Measurements from ENCODE around the gene SLC43A1.

The SLC43A1 gene

GRCh38 chr11:57487920-57488659, 27.4 kb downstream of the SLC43A1 start:
- Histone ChIP-seq H3K27me3 (ENCODE audit: control insufficient read depth in 2 of 2, insufficient read depth in 2 of 2, low read length in 2 of 2) (peaks cover 4 to 6% of the 10 kb centered on the region in 2 donors), H3K9ac (ENCODE audit: low read depth in 1 of 2, low read length in 2 of 2) (no peak overlapping the region), H3K4me1 (ENCODE audit: control insufficient read depth in 2 of 2, insufficient read depth in 2 of 2, low read length in 2 of 2) (peaks cover 0 to 3% of the 10 kb centered on the region in 2 donors), H3K27ac (ENCODE audit: low read depth in 2 of 2, low read length in 2 of 2) (no peak overlapping the region), H3K4me3 (ENCODE audit: low read length in 2 of 2) (no peak overlapping the region), H3K36me3 (ENCODE audit: control insufficient read depth in 2 of 2, insufficient read depth in 2 of 2, low read length in 2 of 2) (peaks cover 17 to 18% of the 10 kb centered on the region in 2 donors), H3K9me3 (ENCODE audit: control insufficient read depth in 2 of 2, low read length in 2 of 2) (no peaks in the 10 kb centered on the region)

- H3K36me3 ChIP-seq (ENCODE audit: control insufficient read depth in 2 of 2, insufficient read depth in 2 of 2, low read length in 2 of 2) = peaks cover 17 to 18% of the 10 kb centered on the region in 2 donors
- no peak overlapping the region for H3K9ac ChIP-seq (ENCODE audit: low read depth in 1 of 2, low read length in 2 of 2)
- H3K27ac ChIP-seq (ENCODE audit: low read depth in 2 of 2, low read length in 2 of 2) = no peak overlapping the region
These were observed 28.3 kb downstream of the SLC43A1 start for GRCh38 chr11:57487021-57487778.

DNA sequence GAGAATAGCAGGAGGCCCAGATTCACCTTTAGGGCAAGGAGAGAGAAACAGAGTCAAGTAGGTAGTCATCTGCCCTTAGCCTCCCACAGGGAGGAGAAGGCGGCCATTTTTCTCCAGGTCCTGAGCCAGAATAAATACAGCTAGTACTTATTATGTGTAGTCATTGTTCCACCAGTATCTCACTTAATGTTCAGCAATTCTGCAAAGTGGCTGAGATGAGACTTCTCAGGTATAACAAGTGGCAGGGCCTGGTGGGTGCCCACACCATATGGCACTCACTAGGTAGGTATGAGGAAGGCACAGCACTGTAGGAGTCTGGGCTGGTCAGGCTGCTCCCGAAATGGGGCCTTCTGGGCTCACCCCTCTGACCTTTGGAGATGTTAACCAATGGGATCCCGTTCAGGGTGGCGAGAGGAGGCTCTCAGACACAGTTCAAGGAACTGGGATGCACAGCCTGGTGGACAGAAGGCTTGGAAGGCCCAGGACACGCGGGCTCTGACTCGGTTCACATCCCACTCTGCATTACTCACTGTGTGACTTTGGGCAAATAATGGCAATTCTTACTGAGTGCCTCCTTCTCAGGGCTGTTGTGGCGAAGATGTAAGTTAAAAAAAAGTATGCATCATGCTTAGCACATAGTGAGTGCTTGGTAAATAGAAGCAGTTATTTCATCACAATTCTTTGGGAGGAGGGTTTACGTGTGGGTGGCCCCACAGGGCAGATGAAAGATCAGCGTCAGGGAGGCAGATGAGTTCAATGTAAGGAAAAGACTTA, 30.1 kb downstream of the SLC43A1 start:
- peaks cover 4 to 7% of the 10 kb centered on the region in 2 donors for H3K27me3 ChIP-seq (ENCODE audit: control insufficient read depth in 2 of 2, insufficient read depth in 2 of 2, low read length in 2 of 2)
- H3K36me3 ChIP-seq (ENCODE audit: control insufficient read depth in 2 of 2, insufficient read depth in 2 of 2, low read length in 2 of 2) = peaks cover 11 to 17% of the 10 kb centered on the region in 2 donors
- H3K9me3 ChIP-seq (ENCODE audit: control insufficient read depth in 2 of 2, low read length in 2 of 2) = no peaks in the 10 kb centered on the region
- no peak overlapping the region for H3K9ac ChIP-seq (ENCODE audit: low read depth in 1 of 2, low read length in 2 of 2)
- no peak overlapping the region for H3K4me3 ChIP-seq (ENCODE audit: low read length in 2 of 2)
- peaks cover 0 to 3% of the 10 kb centered on the region in 2 donors for H3K4me1 ChIP-seq (ENCODE audit: control insufficient read depth in 2 of 2, insufficient read depth in 2 of 2, low read length in 2 of 2)
- no peak overlapping the region for H3K27ac ChIP-seq (ENCODE audit: low read depth in 2 of 2, low read length in 2 of 2)

More at GRCh38 chr11:57487021-57487778, 28.3 kb downstream of the SLC43A1 start:
- Histone ChIP-seq H3K9me3 (ENCODE audit: control insufficient read depth in 2 of 2, low read length in 2 of 2) (no peaks in the 10 kb centered on the region), H3K4me1 (ENCODE audit: control insufficient read depth in 2 of 2, insufficient read depth in 2 of 2, low read length in 2 of 2) (peaks cover 0 to 3% of the 10 kb centered on the region in 2 donors), H3K4me3 (ENCODE audit: low read length in 2 of 2) (no peak overlapping the region), H3K27me3 (ENCODE audit: control insufficient read depth in 2 of 2, insufficient read depth in 2 of 2, low read length in 2 of 2) (peaks cover 4 to 7% of the 10 kb centered on the region in 2 donors)

DNA sequence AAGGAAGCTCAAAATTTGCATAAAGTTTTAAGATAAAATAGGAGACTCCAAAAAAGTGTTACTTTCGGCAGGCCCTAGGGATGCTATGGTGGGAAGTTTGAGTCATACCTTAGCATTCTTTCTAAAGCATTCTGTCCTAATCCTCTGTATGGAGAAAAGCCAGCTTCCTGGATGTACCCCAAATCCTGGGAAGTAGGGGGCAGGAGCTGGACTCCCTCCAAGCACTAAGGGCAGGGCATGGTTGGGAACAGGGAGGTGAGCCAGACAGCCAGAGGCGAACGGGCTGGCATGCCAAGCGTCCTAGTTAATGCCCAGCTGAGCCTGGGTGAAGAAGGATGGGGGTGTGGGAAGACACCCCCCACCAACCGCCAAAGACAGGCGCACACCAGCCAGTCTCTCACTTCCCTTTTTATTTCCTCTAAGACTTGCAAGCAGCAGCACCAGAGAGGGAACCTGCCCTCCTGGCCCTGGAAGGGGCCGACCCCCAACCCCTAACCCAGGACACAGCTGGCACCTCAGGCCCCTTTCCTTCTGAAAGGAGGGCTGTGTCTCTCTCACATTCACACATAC, 31.3 kb downstream of the SLC43A1 start:
- H3K36me3 ChIP-seq (ENCODE audit: control insufficient read depth in 2 of 2, insufficient read depth in 2 of 2, low read length in 2 of 2) = peaks cover 11 to 17% of the 10 kb centered on the region in 2 donors
- no peak overlapping the region for H3K9ac ChIP-seq (ENCODE audit: low read depth in 1 of 2, low read length in 2 of 2)
- no peak overlapping the region for H3K4me3 ChIP-seq (ENCODE audit: low read length in 2 of 2)
- H3K4me1 ChIP-seq (ENCODE audit: control insufficient read depth in 2 of 2, insufficient read depth in 2 of 2, low read length in 2 of 2) = peaks cover 0 to 3% of the 10 kb centered on the region in 2 donors
- no peaks in the 10 kb centered on the region for H3K9me3 ChIP-seq (ENCODE audit: control insufficient read depth in 2 of 2, low read length in 2 of 2)
- peaks cover 4 to 7% of the 10 kb centered on the region in 2 donors for H3K27me3 ChIP-seq (ENCODE audit: control insufficient read depth in 2 of 2, insufficient read depth in 2 of 2, low read length in 2 of 2)
- H3K27ac ChIP-seq (ENCODE audit: low read depth in 2 of 2, low read length in 2 of 2) = no peak overlapping the region

DNA sequence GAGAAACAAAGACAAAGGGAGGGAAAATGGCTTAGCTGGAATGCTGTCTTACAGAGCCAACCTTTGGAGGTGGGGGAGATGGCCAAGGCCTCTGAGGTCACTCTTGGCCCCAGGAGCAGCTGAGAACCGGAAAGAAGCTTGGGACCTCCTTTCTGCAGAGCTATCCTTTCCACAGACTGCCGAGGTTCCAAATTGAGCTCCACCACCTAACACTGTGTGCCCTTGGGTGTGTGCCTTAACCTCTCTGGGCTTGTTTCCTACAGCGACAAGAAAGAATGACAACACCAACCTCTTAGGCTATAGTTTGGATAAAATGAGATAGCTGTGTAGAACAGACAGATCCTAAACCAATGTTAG, 32.0 kb downstream of the SLC43A1 start:
- H3K27me3 ChIP-seq (ENCODE audit: control insufficient read depth in 2 of 2, insufficient read depth in 2 of 2, low read length in 2 of 2) = peaks cover 4 to 7% of the 10 kb centered on the region in 2 donors
- peaks cover 11 to 15% of the 10 kb centered on the region in 2 donors for H3K36me3 ChIP-seq (ENCODE audit: control insufficient read depth in 2 of 2, insufficient read depth in 2 of 2, low read length in 2 of 2)
- H3K4me1 ChIP-seq (ENCODE audit: control insufficient read depth in 2 of 2, insufficient read depth in 2 of 2, low read length in 2 of 2) = peaks cover 0 to 3% of the 10 kb centered on the region in 2 donors
- no peak overlapping the region for H3K27ac ChIP-seq (ENCODE audit: low read depth in 2 of 2, low read length in 2 of 2)
- no peak overlapping the region for H3K9ac ChIP-seq (ENCODE audit: low read depth in 1 of 2, low read length in 2 of 2)
- no peaks in the 10 kb centered on the region for H3K9me3 ChIP-seq (ENCODE audit: control insufficient read depth in 2 of 2, low read length in 2 of 2)
- no peak overlapping the region for H3K4me3 ChIP-seq (ENCODE audit: low read length in 2 of 2)

DNA sequence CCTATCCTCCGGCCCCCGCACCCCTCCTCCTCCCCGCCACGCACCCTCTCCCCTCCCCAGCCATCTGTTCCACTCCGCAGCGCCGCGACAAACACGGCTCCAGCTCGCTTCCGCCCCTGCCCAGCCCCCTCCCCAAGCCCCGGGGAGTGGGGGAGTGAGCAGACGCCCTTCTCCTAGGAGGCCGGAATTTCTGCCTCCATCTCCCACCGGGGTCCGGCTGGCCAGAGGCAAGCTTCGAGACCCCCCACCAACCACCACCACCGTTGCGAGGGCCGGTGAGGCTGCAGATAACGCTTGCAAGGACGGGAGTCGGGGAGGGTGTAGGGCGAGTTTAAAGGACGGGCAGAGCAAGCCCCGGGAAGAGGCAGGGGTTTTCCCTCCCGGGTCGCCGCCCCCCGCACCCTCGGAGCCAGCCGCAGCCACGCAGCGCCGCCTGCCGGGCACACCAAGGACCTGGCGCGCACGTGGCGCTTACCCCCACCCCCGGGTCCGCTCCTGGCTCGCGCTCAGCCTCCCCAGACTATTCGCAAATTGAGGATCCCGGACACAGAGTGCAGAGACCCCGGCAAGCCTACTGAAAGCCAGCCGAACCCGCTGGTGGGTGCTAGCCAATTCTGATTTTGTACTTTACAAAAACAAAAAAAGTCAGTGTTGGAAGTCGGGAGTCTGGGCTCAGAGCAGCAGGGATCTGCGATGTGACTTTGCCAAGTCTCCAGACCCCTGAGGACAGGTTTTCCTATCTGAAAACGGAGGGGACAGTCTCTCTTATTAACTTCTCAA, 32.5 kb downstream of the SLC43A1 start:
- H3K27me3 ChIP-seq (ENCODE audit: control insufficient read depth in 2 of 2, insufficient read depth in 2 of 2, low read length in 2 of 2) = peaks cover 4 to 7% of the 10 kb centered on the region in 2 donors
- no peak overlapping the region for H3K27ac ChIP-seq (ENCODE audit: low read depth in 2 of 2, low read length in 2 of 2)
- H3K9me3 ChIP-seq (ENCODE audit: control insufficient read depth in 2 of 2, low read length in 2 of 2) = no peaks in the 10 kb centered on the region
- H3K4me1 ChIP-seq (ENCODE audit: control insufficient read depth in 2 of 2, insufficient read depth in 2 of 2, low read length in 2 of 2) = peaks cover 0 to 3% of the 10 kb centered on the region in 2 donors
- peaks cover 8 to 15% of the 10 kb centered on the region in 2 donors for H3K36me3 ChIP-seq (ENCODE audit: control insufficient read depth in 2 of 2, insufficient read depth in 2 of 2, low read length in 2 of 2)
- no peak overlapping the region for H3K9ac ChIP-seq (ENCODE audit: low read depth in 1 of 2, low read length in 2 of 2)
- peak overlapping the region in 1 of 2 donors; percentile 27 for H3K4me3 ChIP-seq (ENCODE audit: low read length in 2 of 2)

DNA sequence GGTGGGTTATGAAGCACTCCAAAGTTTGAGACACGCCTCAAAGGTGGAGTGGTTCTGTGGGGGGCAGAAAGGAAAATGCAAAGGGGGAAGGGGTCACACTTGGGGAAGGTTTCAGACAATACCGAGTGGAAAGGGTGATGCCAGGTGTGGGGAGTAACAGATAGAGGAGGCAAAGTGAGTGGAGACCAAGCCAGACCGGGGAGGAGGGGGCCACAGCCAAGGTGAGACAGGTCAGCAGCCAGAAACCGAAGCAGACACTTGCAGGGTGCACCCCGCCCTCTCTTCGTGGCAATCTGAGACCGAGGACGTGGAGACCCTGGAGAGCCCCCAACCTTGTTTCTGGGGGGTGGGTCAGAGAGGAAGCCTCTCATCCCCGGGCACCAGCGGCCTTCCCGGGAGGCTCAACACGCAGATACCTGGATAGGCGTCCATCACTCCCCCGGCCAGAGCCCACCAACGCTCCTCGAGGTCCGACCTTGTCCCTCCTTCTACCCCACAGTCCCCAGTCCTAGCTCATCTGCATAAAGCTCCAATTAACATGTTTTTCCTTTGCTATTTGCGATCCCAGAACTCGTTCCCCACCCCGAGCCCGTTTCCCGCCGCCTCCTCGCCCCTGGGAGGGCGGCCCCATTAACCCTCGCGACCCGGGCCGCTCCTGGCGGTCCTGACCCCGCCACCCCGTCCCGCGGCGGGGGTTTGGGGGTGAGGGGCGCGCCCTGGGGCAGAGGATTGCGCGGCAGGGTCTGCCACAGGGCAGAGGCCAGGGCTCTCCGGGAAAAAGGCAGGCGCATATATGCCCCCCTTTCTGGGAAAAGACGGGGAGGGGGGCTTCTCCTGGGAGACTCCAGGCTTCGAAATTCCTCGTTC, 33.4 kb downstream of the SLC43A1 start:
- Histone ChIP-seq H3K9me3 (ENCODE audit: control insufficient read depth in 2 of 2, low read length in 2 of 2) (no peaks in the 10 kb centered on the region), H3K27ac (ENCODE audit: low read depth in 2 of 2, low read length in 2 of 2) (no peak overlapping the region), H3K4me3 (ENCODE audit: low read length in 2 of 2) (no peak overlapping the region), H3K27me3 (ENCODE audit: control insufficient read depth in 2 of 2, insufficient read depth in 2 of 2, low read length in 2 of 2) (peaks cover 4 to 7% of the 10 kb centered on the region in 2 donors), H3K9ac (ENCODE audit: low read depth in 1 of 2, low read length in 2 of 2) (no peak overlapping the region), H3K36me3 (ENCODE audit: control insufficient read depth in 2 of 2, insufficient read depth in 2 of 2, low read length in 2 of 2) (peaks cover 3 to 12% of the 10 kb centered on the region in 2 donors), H3K4me1 (ENCODE audit: control insufficient read depth in 2 of 2, insufficient read depth in 2 of 2, low read length in 2 of 2) (peaks cover 0 to 5% of the 10 kb centered on the region in 2 donors)

DNA sequence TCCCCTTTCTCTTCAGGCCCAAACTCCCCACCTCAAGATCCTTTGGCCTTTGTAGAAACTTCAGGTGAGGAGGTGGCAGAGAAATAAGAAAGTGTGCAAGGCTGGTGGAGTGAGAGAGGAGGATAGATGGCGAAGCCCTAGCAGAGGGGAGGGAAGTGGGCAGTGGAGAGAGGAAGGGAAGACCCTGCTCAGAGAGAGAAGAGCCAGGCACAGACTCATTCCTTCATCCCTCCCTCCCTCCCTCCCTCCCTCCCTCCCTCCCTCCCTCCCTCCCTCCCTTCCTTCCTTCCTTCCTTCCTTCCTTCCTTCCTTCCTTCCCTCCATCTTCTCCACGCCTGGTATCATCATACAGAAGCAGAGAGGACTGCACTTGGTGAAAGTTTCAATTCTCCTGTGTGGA, 34.2 kb downstream of the SLC43A1 start:
- H3K4me3 ChIP-seq (ENCODE audit: low read length in 2 of 2) = no peak overlapping the region
- no peak overlapping the region for H3K9ac ChIP-seq (ENCODE audit: low read depth in 1 of 2, low read length in 2 of 2)
- H3K9me3 ChIP-seq (ENCODE audit: control insufficient read depth in 2 of 2, low read length in 2 of 2) = no peaks in the 10 kb centered on the region
- no peak overlapping the region for H3K27ac ChIP-seq (ENCODE audit: low read depth in 2 of 2, low read length in 2 of 2)
- peaks cover 4 to 7% of the 10 kb centered on the region in 2 donors for H3K27me3 ChIP-seq (ENCODE audit: control insufficient read depth in 2 of 2, insufficient read depth in 2 of 2, low read length in 2 of 2)
- peaks cover 0 to 9% of the 10 kb centered on the region in 2 donors for H3K36me3 ChIP-seq (ENCODE audit: control insufficient read depth in 2 of 2, insufficient read depth in 2 of 2, low read length in 2 of 2)
- peaks cover 7 to 13% of the 10 kb centered on the region in 2 donors for H3K4me1 ChIP-seq (ENCODE audit: control insufficient read depth in 2 of 2, insufficient read depth in 2 of 2, low read length in 2 of 2)

Measured in mucosa of rectum (tissue), 2 donors.